Activated T-cell treated with anti-CD3 and anti-CD28 coated beads, Interleukin-2, amount 50 U/mL, for 4 hours (primary cell): Measurements from ENCODE around the gene PPP1CB. TPM values are rescaled to one million over a fixed set of nuclear protein-coding genes. Genes with fewer than 3 reads are reported as not detected.

Experiments
- ATAC-seq, 2 donors: fragments of 200-7000 bp; cut with Tn5 transposase; one replicate each; pipeline ENCODE4 v1.10.0; 2021
- DNase-seq: peaks from one replicate; pipeline ENCODE4 v3.0.0-alpha.2; 2020
- H3K27me3 Mint-ChIP-seq: one replicate; pipeline ENCODE4 v1.8.0; 2021; ENCODE audit warnings: low read depth, mixed read lengths
- H3K36me3 Mint-ChIP-seq: one replicate; pipeline ENCODE4 v1.8.0; 2022; ENCODE audit warnings: mixed read lengths; ENCODE audit not compliant: insufficient read depth
- H3K4me1 Mint-ChIP-seq: one replicate; pipeline ENCODE4 v1.8.0; 2021; ENCODE audit warnings: low read depth, mixed read lengths
- H3K4me3 Mint-ChIP-seq: one replicate; pipeline ENCODE4 v1.8.0; 2021; ENCODE audit warnings: mild to moderate bottlenecking, moderate library complexity, mixed read lengths
- H3K9me3 Mint-ChIP-seq: one replicate; pipeline ENCODE4 v1.8.0; 2021; ENCODE audit warnings: mixed read lengths
- total RNA-seq, 3 donors: library from RNA; stranded (reverse); gene quantifications; one replicate each; pipeline ENCODE4 v1.2.1, GENCODE V29; 2021

Gene PPP1CB
- total RNA-seq, 3 donors from 2014 or later: 197 to 224 (median 210) TPM

GRCh38 chr2:28750316-28751251 lies 1.0 kb upstream of the PPP1CB start:
- Mint-ChIP-seq H3K4me3 (peak overlapping the region; percentile 99), H3K36me3 (peaks cover 2% of the 10 kb centered on the region), H3K4me1 (peaks cover 49% of the 10 kb centered on the region), H3K27me3 (no peaks in the 10 kb centered on the region), H3K9me3 (no peaks in the 10 kb centered on the region)
- DNase-seq (peak; percentile 29), ATAC-seq (peak in 1 of 2 donors; percentile 2)

- Mint-ChIP-seq H3K27me3 (no peaks in the 10 kb centered on the region), H3K9me3 (no peaks in the 10 kb centered on the region), H3K4me1 (peaks cover 62% of the 10 kb centered on the region), H3K36me3 (peaks cover 5% of the 10 kb centered on the region), H3K4me3 (peak overlapping the region; percentile 99)
- DNase-seq (peak; percentile 14), ATAC-seq (peak; percentile 53 to 55)
Measured at GRCh38 chr2:28751956-28752630, 463 bp downstream of the PPP1CB start.

DNA sequence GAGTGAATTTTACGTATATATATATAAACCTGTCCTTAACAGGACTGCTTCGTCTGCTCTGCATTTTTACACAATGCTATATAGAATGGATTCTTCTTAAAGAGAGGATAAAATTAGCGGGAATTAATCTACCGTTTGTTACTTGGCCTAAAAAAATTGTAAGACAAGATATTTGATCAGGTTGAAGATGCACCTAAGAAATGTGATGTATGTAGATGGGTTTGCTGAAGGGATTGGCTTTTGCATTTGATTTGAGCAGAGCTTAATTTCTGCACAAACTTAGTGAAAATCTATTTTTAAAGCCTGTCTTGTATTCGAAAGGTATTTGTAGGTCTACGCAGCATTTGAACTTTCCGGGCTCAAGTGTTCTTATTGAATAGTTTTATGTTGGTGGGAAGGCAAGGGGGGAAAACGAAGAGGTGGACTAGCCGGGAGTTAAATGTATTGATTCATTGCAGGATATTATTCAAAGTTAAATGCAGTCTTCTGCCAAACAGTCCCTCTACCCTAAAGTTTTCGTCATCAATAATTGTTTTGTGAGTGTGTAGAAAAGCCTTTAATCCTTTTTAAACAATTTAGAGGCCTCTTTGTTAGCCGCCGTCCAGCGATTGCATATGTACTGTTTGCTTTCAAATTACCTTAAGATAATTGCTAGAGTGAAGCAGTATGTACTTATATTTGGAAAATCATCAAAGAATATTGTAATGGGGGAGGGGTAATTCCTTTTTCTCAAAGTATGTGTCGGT lies 1.2 kb downstream of the PPP1CB start:
- Mint-ChIP-seq H3K27me3 (no peaks in the 10 kb centered on the region), H3K4me1 (peaks cover 65% of the 10 kb centered on the region), H3K36me3 (peaks cover 8% of the 10 kb centered on the region), H3K4me3 (peak overlapping the region; percentile 99), H3K9me3 (no peaks in the 10 kb centered on the region)
- ATAC-seq: no peak
- no peak for DNase-seq

DNA sequence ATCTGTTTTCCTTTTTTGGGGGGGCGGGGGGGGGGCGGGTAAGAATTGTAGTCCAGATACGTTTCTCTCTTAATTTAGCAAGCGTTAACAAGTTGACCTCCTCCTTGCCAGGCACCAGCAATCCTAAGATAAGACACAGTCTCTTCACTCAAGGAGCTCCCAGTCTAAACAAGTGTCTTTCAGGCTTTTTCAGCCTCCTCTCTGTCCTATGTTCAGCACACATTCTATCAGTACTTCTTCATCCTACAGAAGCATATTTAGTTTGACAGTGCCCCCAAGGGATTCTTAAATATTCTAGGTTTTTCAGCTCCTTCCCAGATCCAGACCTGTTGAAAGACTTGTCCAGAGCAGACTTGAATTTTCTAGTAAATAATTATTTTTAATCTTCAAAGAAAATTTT lies 2.7 kb downstream of the PPP1CB start:
- ATAC-seq (no peak), DNase-seq (no peak)
- H3K27me3 Mint-ChIP-seq: no peaks in the 10 kb centered on the region
- peak overlapping the region; percentile 55 for H3K4me3 Mint-ChIP-seq
- peaks cover 8% of the 10 kb centered on the region for H3K36me3 Mint-ChIP-seq
- H3K9me3 Mint-ChIP-seq: no peaks in the 10 kb centered on the region
- H3K4me1 Mint-ChIP-seq: peaks cover 64% of the 10 kb centered on the region

DNA sequence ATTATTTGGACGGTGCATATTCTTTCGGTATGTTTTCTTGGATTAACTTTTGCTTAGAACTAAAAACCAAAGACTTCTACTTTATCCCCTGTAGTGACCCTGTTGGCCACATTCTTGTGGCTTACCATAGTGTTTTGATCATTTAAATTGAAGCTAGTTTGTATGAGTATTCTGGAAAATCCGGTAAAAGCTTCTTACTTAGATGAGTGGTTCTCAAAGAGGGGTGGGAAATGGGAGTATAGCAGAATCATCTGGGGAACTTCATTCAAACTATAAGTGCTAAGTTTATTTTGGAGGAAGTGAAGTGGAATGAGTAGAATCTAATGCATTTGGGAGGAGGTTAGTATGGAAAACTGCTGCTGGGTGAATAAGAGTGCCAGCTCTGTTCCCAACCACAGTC lies 3.8 kb downstream of the PPP1CB start:
- Mint-ChIP-seq H3K9me3 (no peaks in the 10 kb centered on the region), H3K36me3 (peaks cover 8% of the 10 kb centered on the region), H3K4me3 (peak overlapping the region; percentile 25), H3K27me3 (no peaks in the 10 kb centered on the region), H3K4me1 (peaks cover 57% of the 10 kb centered on the region)
- no peak for DNase-seq
- no peak for ATAC-seq

- no peak overlapping the region for H3K4me3 Mint-ChIP-seq
- H3K36me3 Mint-ChIP-seq: peaks cover 8% of the 10 kb centered on the region
- DNase-seq: no peak
- no peaks in the 10 kb centered on the region for H3K9me3 Mint-ChIP-seq
- no peaks in the 10 kb centered on the region for H3K27me3 Mint-ChIP-seq
- H3K4me1 Mint-ChIP-seq: peaks cover 79% of the 10 kb centered on the region
- no peak for ATAC-seq
Measured at GRCh38 chr2:28758459-28758858, 6.8 kb downstream of the PPP1CB start.

DNA sequence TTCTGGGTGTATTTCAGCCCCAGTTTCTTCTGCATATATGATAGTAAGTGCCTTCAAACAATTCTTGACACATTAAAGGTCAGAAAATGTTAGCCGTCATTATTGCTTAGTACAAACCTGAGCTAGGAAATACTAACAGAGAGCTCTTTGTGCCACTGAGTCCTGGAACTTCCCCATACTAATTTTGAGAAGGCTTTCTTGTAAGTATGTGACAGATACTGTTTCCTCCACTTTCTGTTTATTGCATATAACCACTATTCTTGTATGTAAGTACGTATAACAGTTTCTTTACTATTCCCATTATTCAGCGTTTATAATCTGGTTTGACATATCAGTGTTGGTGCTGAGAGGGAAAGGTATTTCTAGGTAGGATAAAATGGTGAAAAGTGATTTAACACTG lies 9.8 kb downstream of the PPP1CB start:
- Mint-ChIP-seq H3K4me1 (peaks cover 87% of the 10 kb centered on the region), H3K36me3 (peaks cover 5% of the 10 kb centered on the region), H3K4me3 (no peak overlapping the region), H3K27me3 (no peaks in the 10 kb centered on the region), H3K9me3 (no peaks in the 10 kb centered on the region)
- DNase-seq: no peak
- peak in 1 of 2 donors; percentile 46 for ATAC-seq

GRCh38 chr2:28764909-28765711 lies 13.5 kb downstream of the PPP1CB start:
- peaks cover 10% of the 10 kb centered on the region for H3K36me3 Mint-ChIP-seq
- peaks cover 92% of the 10 kb centered on the region for H3K4me1 Mint-ChIP-seq
- H3K27me3 Mint-ChIP-seq: no peaks in the 10 kb centered on the region
- DNase-seq (no peak), ATAC-seq (no peak)
- H3K9me3 Mint-ChIP-seq: no peaks in the 10 kb centered on the region
- no peak overlapping the region for H3K4me3 Mint-ChIP-seq

DNA sequence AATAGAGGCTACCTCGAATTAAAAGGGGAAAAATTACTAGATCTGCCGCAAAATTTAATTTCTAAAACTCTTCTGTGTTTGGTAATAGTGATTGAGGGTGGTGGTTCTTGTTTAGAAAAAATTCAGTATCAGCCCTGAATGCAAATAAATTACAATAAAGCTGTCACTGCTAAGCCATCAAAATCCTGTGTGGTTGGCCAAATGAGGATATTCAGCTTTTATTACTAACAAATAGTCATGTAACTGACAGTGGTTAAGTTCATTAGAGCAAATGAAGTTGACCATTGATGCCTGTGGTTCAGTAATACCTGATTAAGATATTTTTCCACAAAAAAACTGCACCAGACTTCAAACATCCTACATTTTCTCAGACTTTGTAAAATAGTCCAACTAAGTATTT lies 14.4 kb downstream of the PPP1CB start:
- DNase-seq: no peak
- peaks cover 11% of the 10 kb centered on the region for H3K36me3 Mint-ChIP-seq
- no peak overlapping the region for H3K4me3 Mint-ChIP-seq
- ATAC-seq: no peak
- H3K27me3 Mint-ChIP-seq: no peaks in the 10 kb centered on the region
- H3K9me3 Mint-ChIP-seq: no peaks in the 10 kb centered on the region
- H3K4me1 Mint-ChIP-seq: peaks cover 91% of the 10 kb centered on the region

DNA sequence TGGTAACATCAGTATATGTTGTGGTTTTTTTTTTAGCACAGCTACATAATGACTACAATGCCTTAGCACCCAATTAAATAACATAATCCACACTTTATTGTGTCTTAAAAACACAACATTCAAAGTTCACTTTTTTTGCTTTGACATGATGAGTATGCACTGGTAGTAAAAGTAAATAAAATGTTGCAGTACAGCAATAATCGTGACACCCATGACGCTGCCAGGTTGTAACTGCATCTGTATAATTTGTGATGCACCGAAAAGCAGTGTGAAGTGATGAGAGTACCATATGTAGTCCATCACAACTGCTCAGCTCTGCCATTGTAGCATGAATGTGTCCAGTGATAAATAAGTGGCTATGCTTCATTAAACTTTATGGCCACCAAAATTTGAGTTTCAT lies 15.7 kb downstream of the PPP1CB start:
- Mint-ChIP-seq H3K9me3 (no peaks in the 10 kb centered on the region), H3K36me3 (peaks cover 11% of the 10 kb centered on the region), H3K4me3 (no peak overlapping the region), H3K4me1 (peaks cover 91% of the 10 kb centered on the region), H3K27me3 (no peaks in the 10 kb centered on the region)
- ATAC-seq (no peak), DNase-seq (no peak)

DNA sequence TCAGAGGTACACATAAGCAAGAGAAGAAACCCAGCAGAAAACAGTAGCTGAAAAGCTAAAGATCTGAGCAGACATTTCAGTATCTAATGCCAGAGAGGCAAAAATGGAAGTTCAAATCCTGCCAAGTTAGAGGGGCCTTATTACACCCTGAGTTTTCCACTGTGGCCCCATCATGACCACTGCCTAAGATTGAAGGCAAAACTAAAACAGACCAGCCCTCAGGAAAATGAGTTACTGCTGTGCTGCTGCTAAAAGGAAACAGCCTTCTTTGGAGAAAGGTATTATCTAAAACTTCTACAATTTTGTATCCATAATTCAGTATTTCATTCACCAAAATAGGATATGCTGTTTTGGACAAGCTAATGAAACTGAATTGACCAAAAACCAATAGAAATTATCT lies 16.8 kb downstream of the PPP1CB start:
- ATAC-seq: no peak
- H3K9me3 Mint-ChIP-seq: no peaks in the 10 kb centered on the region
- peaks cover 86% of the 10 kb centered on the region for H3K4me1 Mint-ChIP-seq
- peaks cover 11% of the 10 kb centered on the region for H3K36me3 Mint-ChIP-seq
- H3K4me3 Mint-ChIP-seq: no peak overlapping the region
- no peaks in the 10 kb centered on the region for H3K27me3 Mint-ChIP-seq
- DNase-seq: no peak

- Mint-ChIP-seq H3K36me3 (peaks cover 11% of the 10 kb centered on the region), H3K4me3 (no peak overlapping the region)
- no peak for ATAC-seq
Measured at GRCh38 chr2:28768952-28769351, 17.3 kb downstream of the PPP1CB start.

DNA sequence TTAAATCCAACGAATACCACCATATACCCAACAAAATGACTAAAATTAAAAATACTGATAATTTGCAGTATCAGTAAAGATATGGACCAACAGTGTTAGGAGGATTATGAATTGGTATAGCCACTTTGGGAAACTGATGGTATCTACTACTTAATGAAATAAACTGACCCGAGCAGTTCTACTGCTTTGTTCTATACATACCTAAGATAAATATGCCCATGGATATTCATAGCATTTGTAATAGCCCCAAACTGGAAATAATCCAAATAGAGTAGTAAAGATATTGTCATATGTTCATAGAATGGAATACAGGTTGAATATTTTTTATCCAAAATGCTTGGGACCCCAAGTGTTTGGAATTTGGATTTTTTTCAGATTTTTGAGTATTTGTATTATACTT lies 20.7 kb downstream of the PPP1CB start:
- H3K27me3 Mint-ChIP-seq: no peaks in the 10 kb centered on the region
- DNase-seq (no peak), ATAC-seq (no peak)
- H3K9me3 Mint-ChIP-seq: no peaks in the 10 kb centered on the region
- H3K4me1 Mint-ChIP-seq: peaks cover 77% of the 10 kb centered on the region
- no peak overlapping the region for H3K4me3 Mint-ChIP-seq
- H3K36me3 Mint-ChIP-seq: peaks cover 20% of the 10 kb centered on the region

More at GRCh38 chr2:28768952-28769351, 17.3 kb downstream of the PPP1CB start:
- Mint-ChIP-seq H3K4me1 (peaks cover 86% of the 10 kb centered on the region), H3K9me3 (no peaks in the 10 kb centered on the region), H3K27me3 (no peaks in the 10 kb centered on the region)
- DNase-seq: no peak

- Mint-ChIP-seq H3K4me1 (peaks cover 51% of the 10 kb centered on the region), H3K4me3 (no peak overlapping the region), H3K9me3 (no peaks in the 10 kb centered on the region), H3K27me3 (no peaks in the 10 kb centered on the region), H3K36me3 (peaks cover 17% of the 10 kb centered on the region)
- no peak for DNase-seq
- ATAC-seq: no peak
Measured at GRCh38 chr2:28776471-28776870, 24.8 kb downstream of the PPP1CB start.
